HG03280 (cell line): Measurements from ENCODE around the gene BOD1.

Source experiments
- ATAC-seq: cut with Tn5 transposase; IDR thresholded peaks from one replicate; pipeline ENCODE4 v1.9.1; 2021; ENCODE audit warnings: mild to moderate bottlenecking, moderate library complexity; ENCODE audit not compliant: unreplicated experiment

Gene BOD1

GRCh38 chr5:173578947-173579615, 37.4 kb downstream of the BOD1 start:
- no peak for ATAC-seq

GRCh38 chr5:173577817-173578216, 38.6 kb downstream of the BOD1 start:
- no peak for ATAC-seq

GRCh38 chr5:173577166-173577565, 39.3 kb downstream of the BOD1 start:
- ATAC-seq: no peak

GRCh38 chr5:173575985-173576384, 40.5 kb downstream of the BOD1 start:
- no peak for ATAC-seq

DNA sequence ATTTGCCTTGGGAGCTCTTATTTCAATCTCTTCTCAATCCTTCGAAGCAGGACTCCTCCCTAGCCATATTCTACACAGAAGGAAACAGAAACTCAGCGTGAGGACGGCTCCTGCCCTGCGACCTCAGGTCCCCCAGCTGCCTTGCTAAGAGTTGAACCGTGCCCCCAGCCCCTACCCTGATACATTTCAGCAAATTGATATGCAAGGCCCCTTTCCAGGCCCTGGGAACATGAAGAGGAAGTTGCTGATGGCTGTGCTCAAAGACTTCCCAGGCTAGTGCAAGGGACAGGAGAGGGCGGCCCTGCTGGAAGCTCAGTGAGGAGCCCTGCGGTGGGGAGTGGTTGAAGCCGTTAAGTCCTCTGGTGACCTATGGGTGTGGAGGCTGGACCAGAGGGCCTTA, 41.5 kb downstream of the BOD1 start:
- no peak for ATAC-seq

- peak; percentile 71 for ATAC-seq
Measured at GRCh38 chr5:173573126-173573960, 43.1 kb downstream of the BOD1 start.

DNA sequence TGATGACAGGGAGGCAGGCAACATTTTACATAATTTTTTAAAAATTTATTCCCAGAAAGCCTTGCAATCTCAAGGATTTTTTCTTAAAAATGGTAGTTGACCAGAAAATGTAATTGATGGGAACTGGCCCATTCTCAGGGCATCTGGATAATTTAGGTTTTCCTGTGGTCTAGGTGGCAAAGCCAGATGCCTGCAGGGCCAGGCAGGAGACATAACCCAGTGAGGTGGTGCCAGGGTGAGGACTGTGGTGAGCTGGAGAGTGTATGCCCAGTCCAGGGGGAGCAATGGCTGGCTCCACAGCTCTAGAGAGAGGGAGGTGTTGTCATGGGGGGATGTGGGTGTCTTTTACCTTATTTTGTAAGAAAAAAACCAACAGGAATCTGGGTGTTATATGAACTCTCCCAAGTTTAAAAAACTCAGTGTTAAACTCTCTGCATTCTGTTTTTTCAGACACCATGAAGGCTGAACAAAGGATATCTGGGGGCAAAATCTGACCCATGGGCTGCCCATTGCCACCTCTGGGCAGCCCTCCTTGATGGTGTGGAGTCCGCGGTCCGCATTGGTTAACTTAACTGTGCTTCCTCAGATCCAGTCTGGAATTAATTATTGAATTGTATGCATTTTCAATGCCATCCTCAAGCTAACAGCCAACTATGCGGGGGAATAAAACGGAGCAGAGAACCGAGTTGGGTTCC, 43.9 kb downstream of the BOD1 start:
- no peak for ATAC-seq

GRCh38 chr5:173570321-173571090, 45.9 kb downstream of the BOD1 start:
- no peak for ATAC-seq

DNA sequence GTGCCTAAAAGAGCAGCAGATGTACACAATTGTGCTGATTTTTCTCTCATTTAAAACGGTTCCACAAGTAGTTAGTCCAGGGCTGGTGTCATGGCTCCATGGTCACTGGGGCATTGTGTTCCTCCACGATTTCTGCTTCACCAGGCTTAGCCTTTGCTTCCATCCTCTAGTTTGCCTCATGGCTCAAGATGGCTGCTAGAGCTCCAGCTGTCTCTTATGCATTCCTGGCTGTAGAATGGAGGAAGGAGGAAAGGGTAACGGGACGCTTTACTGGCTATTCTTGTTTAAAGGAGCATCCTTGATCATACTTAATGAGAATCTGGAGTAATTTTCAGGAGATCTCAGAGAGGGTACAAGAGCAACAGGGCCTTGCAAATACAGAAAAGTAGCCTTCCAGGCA, 47.7 kb downstream of the BOD1 start:
- ATAC-seq: no peak

GRCh38 chr5:173568128-173568527, 48.3 kb downstream of the BOD1 start:
- no peak for ATAC-seq

GRCh38 chr5:173567548-173567947, 48.9 kb downstream of the BOD1 start:
- ATAC-seq: no peak

- ATAC-seq: no peak
Measured at GRCh38 chr5:173565491-173566072, 50.9 kb downstream of the BOD1 start.

DNA sequence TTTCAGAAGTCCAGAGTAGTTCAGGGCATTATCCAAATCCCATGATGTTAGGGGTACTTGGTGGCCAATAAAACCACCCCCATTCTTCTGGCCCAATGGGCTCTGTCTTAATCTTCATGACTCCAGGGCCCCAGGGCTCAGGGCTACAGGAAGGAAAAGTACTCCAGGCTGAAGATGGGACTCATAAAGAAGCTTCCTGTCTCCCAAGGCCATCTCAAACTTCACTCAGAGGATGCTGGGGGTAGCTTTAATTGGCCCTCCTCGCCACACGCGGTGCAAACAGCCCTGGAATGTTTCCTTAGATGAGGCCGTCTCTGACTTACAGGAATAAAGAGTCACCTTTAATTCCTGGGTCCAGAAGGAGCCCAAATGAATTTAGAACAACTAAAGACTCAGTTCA, 52.3 kb downstream of the BOD1 start:
- ATAC-seq: no peak

DNA sequence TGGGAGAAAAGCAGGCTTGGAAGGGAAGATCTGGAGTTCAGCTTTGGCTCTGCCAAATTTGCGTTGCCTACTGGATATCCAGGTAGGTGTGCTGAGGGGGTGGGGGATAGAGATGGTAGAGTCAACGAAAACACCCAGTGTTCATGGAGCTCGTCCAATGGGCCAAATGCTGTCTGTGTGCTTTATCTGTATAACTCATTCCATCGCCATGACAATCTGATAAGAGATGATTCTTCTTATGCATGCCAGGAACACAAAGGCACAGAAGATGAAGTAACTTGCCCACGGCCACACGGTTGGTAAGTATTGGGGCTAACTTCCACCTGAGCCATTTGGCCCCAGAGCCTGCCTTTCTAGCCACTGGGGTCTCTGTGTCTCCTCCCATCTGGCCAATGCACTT, 53.2 kb downstream of the BOD1 start:
- ATAC-seq: no peak

GRCh38 chr5:173562451-173562850, 54.0 kb downstream of the BOD1 start:
- no peak for ATAC-seq
